Transverse colon (tissue), 4 donors: ENCODE measurements around the gene CDKL4. TPM values are rescaled to one million over a fixed set of nuclear protein-coding genes. Genes with fewer than 3 reads are reported as not detected.

Experiments
- DNase-seq: peaks from one replicate; pipeline ENCODE4 v3.0.0-alpha.2; 2019
- H3K27ac ChIP-seq, 4 donors: fragments of 200-600 bp; sonication (generic); 2 replicates each; pipeline ENCODE4 v1.5.1; 2016 to 2018; ENCODE audit warnings: inconsistent platforms in 4 of 4
- H3K27me3 ChIP-seq: fragments of 200-600 bp; sonication (generic); 2 replicates; pipeline ENCODE4 v1.5.1; 2017; ENCODE audit warnings: inconsistent platforms
- H3K36me3 ChIP-seq, 4 donors: fragments of 200-600 bp; sonication (generic); 2 replicates each; pipeline ENCODE4 v1.5.1; 2017 to 2019; ENCODE audit warnings: inconsistent platforms in 4 of 4
- H3K4me1 ChIP-seq, 4 donors: fragments of 200-600 bp; sonication (generic); 2 replicates each; pipeline ENCODE4 v1.5.1; 2017 to 2020; ENCODE audit warnings: inconsistent platforms in 4 of 4
- H3K4me3 ChIP-seq, 4 donors: fragments of 200-600 bp; sonication (generic); 1 replicate in 1 of 4; 2 replicates in 3 of 4; pipeline versions ENCODE4 v1.5.1 to v1.6.1; 2017 to 2019; ENCODE audit warnings: inconsistent platforms in 4 of 4
- H3K9me3 ChIP-seq, 2 donors: fragments of 200-600 bp; sonication (generic); 2 replicates each; pipeline ENCODE4 v1.5.1; 2017 to 2019; ENCODE audit warnings: inconsistent platforms in 2 of 2
- CTCF ChIP-seq, 5 experiments: fragments of 200-600 bp in 3 of 5; fragments of 450-650 bp in 2 of 5; sonication (generic) in 3 of 5; IDR thresholded peaks; 1 replicate in 2 of 5; 2 replicates in 3 of 5; pipeline ENCODE4 v1.5.1; 2016 to 2017; ENCODE audit warnings: antibody characterized with exemption in 5 of 5, inconsistent platforms in 3 of 5, mild to moderate bottlenecking in 2 of 5, moderate library complexity in 1 of 5
- EP300 ChIP-seq: sonication (generic); formaldehyde crosslinking; IDR thresholded peaks from one replicate; pipeline ENCODE4 v1.6.1; 2017; ENCODE audit warnings: antibody characterized with exemption, low read depth
- POLR2A ChIP-seq: fragments of 450-650 bp; IDR thresholded peaks from one replicate; pipeline ENCODE4 v1.6.1; 2016; ENCODE audit warnings: antibody characterized with exemption, mild to moderate bottlenecking, moderate library complexity
- POLR2AphosphoS5 ChIP-seq, 3 donors: sonication (generic); formaldehyde crosslinking; IDR thresholded peaks; one replicate each; pipeline ENCODE4 v1.6.1; 2016; ENCODE audit warnings: antibody characterized with exemption in 3 of 3
- WGBS, 2 donors: methylation state at CpG; one replicate each; pipeline ENCODE4 v1.1.5; 2018; ENCODE audit warnings: low coverage in 1 of 2; 5-methylcytosine and 5-hydroxymethylcytosine counted together
- in situ Hi-C, 4 donors: fragments of 200-750 bp; cut with MboI; loops; one replicate each; pipeline versions ENCODE4 v1.15.0 to v1.15.1; 2017; ENCODE audit warnings: low sequenced_read_pairs in 3 of 4, low pct_ligation_motif_present in 1 of 4, low pct_unique_long_range_greater_than_20kb in 1 of 4
- intact Hi-C: fragments of 100-400 bp; cut with DNase I; formaldehyde crosslinking; loops from one replicate; pipeline ENCODE4 v1.15.1; 2023; ENCODE audit warnings: low total_unique reads
- total RNA-seq, 4 donors: library from RNA; depleted of rRNA; stranded (reverse); fragments of >200 nt; gene quantifications; one replicate each; pipeline ENCODE4 v1.1.0, GENCODE V29; 2016

Gene CDKL4
- total RNA-seq, 4 donors from 2014 or later, result 0.79 to 1.5 TPM; not detected in 2

- Histone ChIP-seq H3K9me3 (no peaks in the 10 kb centered on the region), H3K27ac (no peak overlapping the region), H3K4me3 (no peak overlapping the region), H3K4me1 (peaks cover 0 to 11% (median 2%) of the 10 kb centered on the region in 4 donors), H3K36me3 (no peaks in the 10 kb centered on the region), H3K27me3 (no peaks in the 10 kb centered on the region)
- TF ChIP-seq POLR2A (no peak), EP300 (no peak), POLR2AphosphoS5 (IDR thresholded peaks at IDR 0.05) (no peak), CTCF (IDR thresholded peaks at IDR 0.05) (no peak)
- DNase-seq, result no peak
- in situ Hi-C loops, result loop anchor here (10.0 kb wide), 3 partner anchors 99 to 279 kb away; partner anchors contain the start of gene SOS1 (in 1 of the 4)
- intact Hi-C loops, result loop anchor here (10.0 kb wide), 1 partner anchor 99 kb away; the partner anchor contains the start of gene SOS1
- 86 to 95% methylated on average over 1 of the region's 1 CpG for WGBS, 2 donors
These were observed 19.9 kb downstream of the CDKL4 start for GRCh38 chr2:39223909-39224308.

GRCh38 chr2:39221459-39221858, 22.3 kb downstream of the CDKL4 start:
- WGBS, 2 donors, result 94 to 100% methylated on average over 1 to 3 of the region's 3 CpGs
- H3K36me3 ChIP-seq, result no peaks in the 10 kb centered on the region
- H3K9me3 ChIP-seq, result no peaks in the 10 kb centered on the region
- H3K27ac ChIP-seq, result no peak overlapping the region
- no peak for TF ChIP-seq EP300
- TF ChIP-seq POLR2AphosphoS5 (IDR thresholded peaks at IDR 0.05), result no peak
- TF ChIP-seq CTCF (IDR thresholded peaks at IDR 0.05), result no peak
- TF ChIP-seq POLR2A, result no peak
- no peaks in the 10 kb centered on the region for H3K4me1 ChIP-seq
- in situ Hi-C loops, result loop anchor here (10.0 kb wide), 3 partner anchors 97 to 277 kb away; partner anchors contain the start of gene SOS1 (in 1 of the 4)
- H3K27me3 ChIP-seq, result no peaks in the 10 kb centered on the region
- H3K4me3 ChIP-seq, result no peak overlapping the region
- intact Hi-C loops, result loop anchor here (10.0 kb wide), 1 partner anchor 97 kb away; the partner anchor contains the start of gene SOS1
- DNase-seq, result no peak

GRCh38 chr2:39220136-39220535, 23.6 kb downstream of the CDKL4 start:
- no peaks in the 10 kb centered on the region for H3K27me3 ChIP-seq
- no peaks in the 10 kb centered on the region for H3K9me3 ChIP-seq
- WGBS, 2 donors, result 89 to 92% methylated on average over 2 of the region's 2 CpGs
- intact Hi-C loops (loop anchor here (10.0 kb wide), 1 partner anchor 95 kb away; the partner anchor contains the start of gene SOS1), in situ Hi-C loops (loop anchor here (10.0 kb wide), 3 partner anchors 95 to 275 kb away; partner anchors contain the start of gene SOS1 (in 1 of the 4))
- DNase-seq, result no peak
- H3K4me3 ChIP-seq, result no peak overlapping the region
- no peaks in the 10 kb centered on the region for H3K4me1 ChIP-seq
- TF ChIP-seq POLR2A (no peak), CTCF (IDR thresholded peaks at IDR 0.05) (no peak), EP300 (no peak), POLR2AphosphoS5 (IDR thresholded peaks at IDR 0.05) (no peak)
- H3K36me3 ChIP-seq, result no peaks in the 10 kb centered on the region
- H3K27ac ChIP-seq, result no peak overlapping the region

- WGBS, 2 donors, result 90 to 100% methylated on average over 4 to 5 of the region's 5 CpGs
- in situ Hi-C loops (no loop called here), intact Hi-C loops (no loop called here)
- no peak overlapping the region for H3K4me3 ChIP-seq
- no peaks in the 10 kb centered on the region for H3K36me3 ChIP-seq
- H3K4me1 ChIP-seq, result no peaks in the 10 kb centered on the region
- H3K27me3 ChIP-seq, result no peaks in the 10 kb centered on the region
- H3K27ac ChIP-seq, result no peak overlapping the region
- no peaks in the 10 kb centered on the region for H3K9me3 ChIP-seq
- TF ChIP-seq POLR2AphosphoS5 (IDR thresholded peaks at IDR 0.05) (no peak), POLR2A (no peak), EP300 (no peak), CTCF (IDR thresholded peaks at IDR 0.05) (no peak)
- DNase-seq, result no peak
These were observed 25.4 kb downstream of the CDKL4 start for GRCh38 chr2:39218391-39218790.
